AG04449 (cell line): Measurements from ENCODE around the gene NAA15.
"Not testable (repeated sequence)": the region's sequence is repeated elsewhere in the genome, so short reads cannot be mapped to it uniquely, and the experiment has no call there.

Experiments
- CTCF ChIA-PET: fragments of 350-600 bp; formaldehyde crosslinking; extraction: SDS; loops from one replicate; lab custom pipeline; 2021; ENCODE audit warnings: antibody characterized with exemption; lab: Yijun Ruan, JAX
- POLR2A ChIA-PET: fragments of 400-600, 350-600 bp; formaldehyde crosslinking; extraction: SDS; loops from one replicate; lab custom pipeline; 2020; ENCODE audit warnings: antibody characterized with exemption, inconsistent platforms; lab: Yijun Ruan, JAX
- DNase-seq: peaks from one replicate; pipeline ENCODE4 v3.0.0-alpha.2; 2010; ENCODE audit warnings: low read depth, low spot score
- H3K4me3 ChIP-seq: 2 replicates; pipeline ENCODE4 v1.5.1; 2011; ENCODE audit warnings: low read depth, mild to moderate bottlenecking, control low read depth, low read length
- CTCF ChIP-seq: IDR thresholded peaks from one replicate; pipeline ENCODE4 v1.5.1; 2011; ENCODE audit warnings: mild to moderate bottlenecking, moderate library complexity, low read length, control low read depth, inconsistent platforms; ENCODE audit not compliant: insufficient read depth; ENCODE audit errors: missing control alignments

NAA15 gene

GRCh38 chr4:139300431-139301112 lies 733 bp upstream of the NAA15 start:
- POLR2A ChIA-PET: interaction anchor here (0.5 to 2.1 kb wide), 6 partner anchors 11 to 217 kb away, joined by 3 to 7 read pairs (median 4); no protein-coding TSS in a partner anchor
- H3K4me3 ChIP-seq: peak overlapping the region; percentile 88
- no peak for DNase-seq
- CTCF ChIA-PET: interaction anchor here (0.8 to 2.5 kb wide), 11 partner anchors 13 to 270 kb away, joined by 3 to 12 read pairs (median 4); partner anchors contain the start of gene MGARP
- TF ChIP-seq CTCF: no peak

GRCh38 chr4:139301821-139302611 lies 711 bp downstream of the NAA15 start, which contains the start of gene NDUFC1:
TSS of gene NDUFC1 (minus strand) at chr4:139302477. CDS start at chr4:139295798, 6,679 bp downstream.
- TF ChIP-seq CTCF: peak; percentile 34
- H3K4me3 ChIP-seq: peak within 1 kb of the TSS; percentile 88
- ChIA-PET POLR2A (interaction anchor here (0.8 to 2.1 kb wide), 3 partner anchors 10 to 37 kb away, joined by 3 to 6 read pairs (median 4); no protein-coding TSS in a partner anchor), CTCF (interaction anchor here (1.0 to 2.5 kb wide), 5 partner anchors 10 to 271 kb away, joined by 5 to 8 read pairs (median 7); partner anchors contain the start of gene MGARP)
- DNase-seq: no peak

DNA sequence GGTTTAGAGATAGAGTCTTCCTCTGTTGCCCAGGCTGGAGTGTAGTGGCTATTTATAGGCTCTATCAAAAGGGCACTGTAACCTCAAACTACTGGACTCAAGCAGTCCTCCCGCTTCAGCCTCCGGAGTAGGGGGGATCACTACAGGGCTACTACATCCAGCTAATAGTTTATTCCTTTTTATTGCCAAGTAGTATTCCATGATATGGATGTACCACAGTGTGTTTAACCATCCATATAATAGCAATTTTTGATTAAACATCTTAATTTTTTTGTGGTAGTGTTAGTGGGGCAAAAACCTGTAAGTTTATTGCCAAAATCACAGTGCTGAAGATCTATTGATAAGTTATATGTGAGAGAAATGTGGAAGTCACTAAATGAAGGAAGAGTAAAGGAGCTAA lies 3.6 kb downstream of the NAA15 start:
- no peak for TF ChIP-seq CTCF
- ChIA-PET CTCF (interaction anchor here (2.2 kb wide), 1 partner anchor 9 kb away, joined by 13 read pairs; no protein-coding TSS in a partner anchor), POLR2A (no interaction called here)
- H3K4me3 ChIP-seq: no peak overlapping the region
- DNase-seq: no peak

DNA sequence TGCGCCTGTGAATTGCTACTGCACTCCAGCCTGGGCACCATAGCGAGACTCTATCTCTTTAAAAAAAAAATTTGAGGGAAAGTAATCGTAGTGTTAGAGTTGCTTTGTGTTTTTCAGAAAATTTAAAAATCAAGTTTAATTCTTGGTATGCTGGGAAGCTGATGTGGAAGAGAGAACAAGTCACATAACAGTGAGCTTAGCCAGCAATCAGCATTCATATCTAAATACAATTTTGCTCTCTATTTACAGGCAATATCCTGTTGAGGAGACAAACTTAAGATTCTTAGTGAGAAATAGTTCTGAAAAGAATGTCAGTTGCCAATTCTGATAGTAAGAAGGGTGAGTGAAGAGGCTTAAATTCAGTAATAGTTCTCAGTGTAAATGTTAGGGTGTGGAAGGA lies 10.6 kb downstream of the NAA15 start:
- no peak for DNase-seq
- POLR2A ChIA-PET: interaction anchor here (1.2 kb wide), 1 partner anchor 10 kb away, joined by 4 read pairs; the partner anchor contains the start of genes NAA15 and NDUFC1
- CTCF ChIA-PET: interaction anchor here (1.5 to 5.2 kb wide), 2 partner anchors 9 to 15 kb away, joined by 5 to 29 read pairs; partner anchors contain the start of gene NDUFC1
- TF ChIP-seq CTCF: no peak
- no peak overlapping the region for H3K4me3 ChIP-seq

DNA sequence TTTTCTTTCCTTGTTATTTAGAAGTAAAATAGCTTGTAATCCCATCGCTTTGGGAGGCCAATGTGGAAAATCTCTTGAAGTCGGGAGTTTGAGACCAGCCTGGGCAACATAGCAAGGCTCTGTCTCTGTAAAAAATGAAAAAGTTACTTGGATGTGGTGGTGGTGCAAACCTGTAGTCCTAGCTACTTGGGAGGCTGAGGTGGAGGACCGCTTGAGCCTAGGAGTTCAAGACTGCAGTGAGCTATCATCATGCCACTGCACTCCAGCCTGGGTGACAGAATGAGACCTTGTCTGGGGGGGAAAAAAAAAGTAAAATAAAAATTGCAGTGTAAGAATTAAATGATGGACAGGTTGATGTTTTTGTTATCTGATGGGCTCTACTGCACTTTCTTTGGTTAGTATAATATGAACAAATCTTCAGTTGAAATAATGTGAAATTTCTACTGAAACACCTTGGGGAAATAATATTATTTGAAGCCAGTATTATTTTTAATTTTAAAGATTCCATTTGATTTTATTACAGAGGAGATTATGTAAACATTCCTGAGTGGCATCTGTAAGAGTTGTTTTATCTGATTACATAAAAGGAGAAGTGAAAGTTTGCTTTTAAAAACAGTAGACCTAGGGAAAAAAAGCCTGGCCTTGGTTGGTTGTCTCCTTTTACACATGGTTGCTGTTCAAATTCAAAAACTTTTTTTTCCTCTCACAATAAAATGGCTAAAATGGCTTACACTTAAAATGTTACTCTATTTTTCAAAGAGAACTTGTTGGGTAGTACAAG lies 11.4 kb downstream of the NAA15 start:
- no peak for DNase-seq
- H3K4me3 ChIP-seq: no peak overlapping the region
- TF ChIP-seq CTCF: no peak
- ChIA-PET CTCF (interaction anchor here (1.5 to 5.2 kb wide), 3 partner anchors 10 to 16 kb away, joined by 4 to 29 read pairs (median 5); partner anchors contain the start of genes NAA15 and NDUFC1), POLR2A (interaction anchor here (0.6 kb wide), 1 partner anchor 603 kb away, joined by 3 read pairs; no protein-coding TSS in a partner anchor)

- CTCF ChIA-PET: interaction anchor here (1.5 kb wide), 1 partner anchor 12 kb away, joined by 4 read pairs; the partner anchor contains the start of gene NAA15
- POLR2A ChIA-PET, H3K4me3 ChIP-seq, DNase-seq: not testable (repeated sequence)
Observed at GRCh38 chr4:139313414-139313813, 12.1 kb downstream of the NAA15 start.
